ENCODE measurements around the gene HEPACAM2.

- TF ChIP-seq TAF1 (IDR thresholded peaks at IDR 0.05; ENCODE audit: borderline replicate concordance, low read depth, low read length), result no peak
- peak; percentile 29; the same call in 1 of the 2 replicates for TF ChIP-seq POLR2A (IDR thresholded peaks at IDR 0.05; ENCODE audit: low read depth, low read length)
Observed at GRCh38 chr7:93231799-93232672, 5.8 kb upstream of the HEPACAM2 start, which contains the start of gene VPS50.

All from GM12892 (cell line).